PFSK-1 (cell line): Measurements from ENCODE around the gene ZDHHC7.

ENCODE experiments used
- FOXP2 ChIP-seq: optimal IDR thresholded peaks from 2 replicates; pipeline ENCODE3; 2011; ENCODE audit warnings: borderline replicate concordance, control low read depth, inconsistent platforms; ENCODE audit not compliant: insufficient read depth; ENCODE audit errors: extremely low read length, extremely low read depth
- POLR2AphosphoS5 ChIP-seq: IDR thresholded peaks from 2 replicates; pipeline ENCODE4 v1.6.1; 2012; ENCODE audit warnings: low read depth, mild to moderate bottlenecking, control low read depth, low read length, moderate library complexity
- SIN3A ChIP-seq: IDR thresholded peaks from 2 replicates; pipeline ENCODE4 v1.6.1; 2012; ENCODE audit warnings: mild to moderate bottlenecking, low read length, moderate library complexity, borderline replicate concordance; ENCODE audit not compliant: insufficient read depth
- TAF1 ChIP-seq: IDR thresholded peaks from 2 replicates; pipeline ENCODE4 v1.6.1; 2012; ENCODE audit warnings: low read length, control low read depth, borderline replicate concordance; ENCODE audit not compliant: insufficient read depth
- TF ChIP-seq, protein P1 (sequence below), 2 experiments: IDR thresholded peaks; 2 replicates each; pipeline versions ENCODE4 v1.6.1 to v1.8.0; 2011 to 2012; ENCODE audit warnings: low read depth in 2 of 2, low read length in 2 of 2, control low read depth in 1 of 2, inconsistent platforms in 1 of 2, mild to moderate bottlenecking in 1 of 2, moderate library complexity in 1 of 2; ENCODE audit not compliant: insufficient read depth in 1 of 2

Gene ZDHHC7

DNA sequence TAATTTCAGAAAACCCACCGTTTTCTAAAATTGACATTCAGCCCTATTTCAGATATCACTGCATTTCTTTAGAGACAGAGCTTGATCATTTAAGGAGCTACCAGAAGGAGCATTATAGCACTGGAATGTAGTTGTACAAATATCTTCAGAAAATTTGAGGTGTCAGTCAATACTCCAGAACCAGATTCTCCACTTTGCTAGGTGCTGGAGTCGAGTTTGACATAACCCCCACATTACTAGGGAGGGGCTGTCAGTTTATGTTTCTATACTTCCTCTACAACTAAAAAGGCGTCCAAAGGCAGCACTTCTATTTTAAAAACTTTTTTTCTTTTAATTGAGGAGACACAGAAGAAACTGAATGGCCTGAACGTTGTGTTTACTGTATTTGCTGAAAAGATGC lies 15.4 kb upstream of the ZDHHC7 start:
- no peak for TF ChIP-seq SIN3A
- no peak for TF ChIP-seq FOXP2
- TF ChIP-seq, protein P1, sequence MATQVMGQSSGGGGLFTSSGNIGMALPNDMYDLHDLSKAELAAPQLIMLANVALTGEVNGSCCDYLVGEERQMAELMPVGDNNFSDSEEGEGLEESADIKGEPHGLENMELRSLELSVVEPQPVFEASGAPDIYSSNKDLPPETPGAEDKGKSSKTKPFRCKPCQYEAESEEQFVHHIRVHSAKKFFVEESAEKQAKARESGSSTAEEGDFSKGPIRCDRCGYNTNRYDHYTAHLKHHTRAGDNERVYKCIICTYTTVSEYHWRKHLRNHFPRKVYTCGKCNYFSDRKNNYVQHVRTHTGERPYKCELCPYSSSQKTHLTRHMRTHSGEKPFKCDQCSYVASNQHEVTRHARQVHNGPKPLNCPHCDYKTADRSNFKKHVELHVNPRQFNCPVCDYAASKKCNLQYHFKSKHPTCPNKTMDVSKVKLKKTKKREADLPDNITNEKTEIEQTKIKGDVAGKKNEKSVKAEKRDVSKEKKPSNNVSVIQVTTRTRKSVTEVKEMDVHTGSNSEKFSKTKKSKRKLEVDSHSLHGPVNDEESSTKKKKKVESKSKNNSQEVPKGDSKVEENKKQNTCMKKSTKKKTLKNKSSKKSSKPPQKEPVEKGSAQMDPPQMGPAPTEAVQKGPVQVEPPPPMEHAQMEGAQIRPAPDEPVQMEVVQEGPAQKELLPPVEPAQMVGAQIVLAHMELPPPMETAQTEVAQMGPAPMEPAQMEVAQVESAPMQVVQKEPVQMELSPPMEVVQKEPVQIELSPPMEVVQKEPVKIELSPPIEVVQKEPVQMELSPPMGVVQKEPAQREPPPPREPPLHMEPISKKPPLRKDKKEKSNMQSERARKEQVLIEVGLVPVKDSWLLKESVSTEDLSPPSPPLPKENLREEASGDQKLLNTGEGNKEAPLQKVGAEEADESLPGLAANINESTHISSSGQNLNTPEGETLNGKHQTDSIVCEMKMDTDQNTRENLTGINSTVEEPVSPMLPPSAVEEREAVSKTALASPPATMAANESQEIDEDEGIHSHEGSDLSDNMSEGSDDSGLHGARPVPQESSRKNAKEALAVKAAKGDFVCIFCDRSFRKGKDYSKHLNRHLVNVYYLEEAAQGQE (IDR thresholded peaks at IDR 0.05; ENCODE audit: insufficient read depth in 1 of 2, low read depth in 2 of 2, low read length in 2 of 2) = no peak
- no peak for TF ChIP-seq TAF1
- no peak for TF ChIP-seq POLR2AphosphoS5

DNA sequence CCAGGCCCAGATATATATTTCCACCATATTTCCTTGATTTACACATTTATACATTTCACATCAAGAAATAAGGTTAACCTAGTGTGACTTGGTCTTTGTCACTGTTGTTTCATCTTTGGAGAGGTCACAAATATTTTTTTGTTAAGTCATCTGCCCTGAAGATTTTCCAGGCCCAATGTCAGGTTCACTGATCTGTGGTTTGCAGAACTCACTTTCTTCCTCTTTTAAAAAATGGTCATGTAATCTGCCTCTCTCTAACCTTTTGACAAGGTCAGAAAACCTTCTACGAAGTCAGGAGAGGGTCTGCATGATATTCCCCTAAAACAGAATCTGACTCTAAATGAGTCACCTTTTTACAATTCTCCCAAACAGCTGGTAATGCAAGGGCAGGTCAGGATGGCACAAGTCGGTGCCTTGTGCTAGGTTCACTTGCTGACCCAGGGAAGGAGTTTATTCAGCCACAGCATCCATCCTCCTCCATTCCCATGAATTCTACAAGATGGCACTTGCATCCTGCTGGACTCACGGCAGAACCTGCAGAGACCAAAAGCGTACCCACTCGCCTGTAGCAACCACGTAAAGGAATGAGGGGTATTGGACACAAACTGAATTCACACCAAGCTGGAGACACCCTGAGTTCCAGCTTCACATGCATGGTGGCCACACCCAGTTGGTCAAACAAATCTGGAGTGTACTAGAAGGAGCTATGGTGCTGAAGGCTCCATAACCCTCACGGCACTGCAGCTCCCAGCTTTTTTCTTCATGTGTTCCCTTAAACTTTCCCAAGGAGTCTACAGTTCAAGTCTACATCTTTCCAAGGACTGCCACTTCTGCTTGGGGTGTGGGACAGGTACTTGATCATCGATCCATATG lies 14.7 kb upstream of the ZDHHC7 start:
- TF ChIP-seq POLR2AphosphoS5 (no peak), FOXP2 (no peak), TAF1 (no peak), SIN3A (no peak)
- TF ChIP-seq, protein P1 (IDR thresholded peaks at IDR 0.05; ENCODE audit: insufficient read depth in 1 of 2, low read depth in 2 of 2, low read length in 2 of 2) = no peak

DNA sequence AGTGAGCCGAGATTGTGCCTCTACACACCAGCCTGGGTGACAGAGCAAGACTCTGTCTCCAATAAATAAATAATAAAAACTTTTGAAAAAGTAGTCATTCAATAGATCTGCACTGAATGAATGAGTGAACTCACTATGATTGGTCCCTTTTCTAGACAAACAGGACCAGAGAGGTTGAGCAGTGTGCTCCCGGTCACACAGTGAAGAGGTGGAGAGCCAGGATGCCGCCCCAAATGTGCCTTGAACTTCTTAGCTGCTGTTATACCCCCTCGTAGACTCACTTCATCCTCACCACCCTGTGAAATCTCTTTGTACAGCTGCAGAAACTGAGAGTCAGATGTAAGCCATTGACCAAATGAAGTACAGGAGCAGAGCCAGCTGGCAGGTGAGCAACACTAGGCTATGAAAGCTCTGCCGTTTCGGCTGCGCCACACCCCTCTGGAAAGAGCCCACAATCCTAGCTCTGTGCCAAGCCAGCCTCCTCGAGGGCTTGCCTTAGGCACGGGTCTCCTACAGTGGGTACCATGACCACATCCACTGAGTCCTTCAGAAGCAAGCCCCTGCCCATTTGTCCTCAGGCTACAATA lies 8.4 kb upstream of the ZDHHC7 start:
- TF ChIP-seq FOXP2 = no peak
- no peak for TF ChIP-seq TAF1
- TF ChIP-seq, protein P1 (IDR thresholded peaks at IDR 0.05; ENCODE audit: insufficient read depth in 1 of 2, low read depth in 2 of 2, low read length in 2 of 2) = no peak
- TF ChIP-seq SIN3A = no peak
- no peak for TF ChIP-seq POLR2AphosphoS5

DNA sequence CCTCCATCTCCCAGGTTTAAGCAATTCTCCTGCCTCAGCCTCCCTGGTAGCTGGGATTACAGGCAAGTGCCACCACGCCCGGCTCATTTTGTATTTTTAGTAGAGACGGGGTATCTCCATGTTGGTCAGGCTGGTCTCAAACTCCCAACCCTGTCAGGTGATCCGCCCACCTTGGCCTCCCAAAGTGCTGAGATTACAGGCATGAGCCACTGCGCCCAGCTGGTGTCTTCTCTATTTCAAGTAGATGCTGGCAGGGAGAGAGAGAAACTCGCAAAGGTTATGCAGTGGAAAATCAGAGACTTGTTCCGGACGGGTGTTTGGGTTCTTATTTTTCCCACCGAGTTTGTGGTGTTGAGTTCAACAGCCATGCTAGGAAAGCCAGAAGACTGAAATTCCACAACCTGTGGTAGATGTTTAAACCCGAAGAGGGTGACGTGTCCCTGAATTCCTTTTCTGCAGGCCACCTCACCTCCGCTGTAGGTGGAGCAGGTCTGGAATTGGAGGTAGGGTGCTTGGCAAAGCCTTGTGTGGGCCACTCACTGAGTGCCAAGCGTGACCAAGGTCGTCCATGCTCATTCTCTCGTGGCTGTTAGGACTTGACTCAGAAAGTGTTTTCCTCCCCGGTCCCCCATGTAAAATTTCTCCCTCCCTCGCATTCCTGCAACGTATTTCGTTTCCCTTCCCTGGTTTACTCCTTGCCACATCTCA lies 7.3 kb upstream of the ZDHHC7 start:
- TF ChIP-seq SIN3A = no peak
- TF ChIP-seq TAF1 = no peak
- TF ChIP-seq FOXP2 = no peak
- no peak for TF ChIP-seq POLR2AphosphoS5
- TF ChIP-seq, protein P1 (IDR thresholded peaks at IDR 0.05; ENCODE audit: insufficient read depth in 1 of 2, low read depth in 2 of 2, low read length in 2 of 2) = no peak
